BLaER1 treated with 17β-estradiol and CSF1 and Interleukin-3, amounts not matched to agents 10 nM and 100 nM (cell line): ENCODE measurements around the gene CFAP61.

Source experiments
- H3K27ac ChIP-seq, 11 experiments: shearing (Covaris generic); formaldehyde crosslinking; 2 replicates each; pipeline ENCODE4 v1.8.1; 2022
- H3K27me3 ChIP-seq, 11 experiments: shearing (Covaris generic); formaldehyde crosslinking; 2 replicates each; pipeline ENCODE4 v1.8.1; 2022
- H3K36me3 ChIP-seq, 11 experiments: shearing (Covaris generic); formaldehyde crosslinking; 2 replicates each; pipeline ENCODE4 v1.8.1; 2022
- H3K4me1 ChIP-seq, 10 experiments: shearing (Covaris generic); formaldehyde crosslinking; 2 replicates each; pipeline ENCODE4 v1.8.1; 2022
- H3K4me2 ChIP-seq, 11 experiments: shearing (Covaris generic); formaldehyde crosslinking; 2 replicates each; pipeline ENCODE4 v1.8.1; 2022
- H3K4me3 ChIP-seq, 10 experiments: shearing (Covaris generic); formaldehyde crosslinking; 2 replicates each; pipeline ENCODE4 v1.8.1; 2022
- H3K9ac ChIP-seq, 11 experiments: shearing (Covaris generic); formaldehyde crosslinking; 2 replicates each; pipeline ENCODE4 v1.8.1; 2022
- H3K9me3 ChIP-seq, 11 experiments: shearing (Covaris generic); formaldehyde crosslinking; replicated peaks in 1 of 11; 2 replicates each; pipeline ENCODE4 v1.8.1; 2022
- H4K20me1 ChIP-seq, 11 experiments: shearing (Covaris generic); formaldehyde crosslinking; 2 replicates each; pipeline ENCODE4 v1.8.1; 2022
- Cebpa-rat ChIP-seq, 11 experiments: shearing (Covaris generic); IDR thresholded peaks; 2 replicates each; pipeline ENCODE4 v1.8.1; 2022

CFAP61 gene

GRCh38 chr20:20276811-20277530 lies 224.6 kb downstream of the CFAP61 start:
- peak overlapping the region in 2 of 11 experiments; percentile 43 to 67; a peak in 2 of 22 replicates for H3K4me2 ChIP-seq
- no peak for TF ChIP-seq Cebpa-rat (IDR thresholded peaks at IDR 0.05)
- H3K4me3 ChIP-seq: no peak overlapping the region
- no peak overlapping the region for H3K27ac ChIP-seq
- H3K9me3 ChIP-seq: peaks cover 0 to 5% (median 0%) of the 10 kb centered on the region in 11 experiments; a peak in 1 of 22 replicates
- H4K20me1 ChIP-seq: no peaks in the 10 kb centered on the region
- H3K4me1 ChIP-seq: peaks cover 0 to 12% (median 0%) of the 10 kb centered on the region in 10 experiments; a peak in 4 of 20 replicates
- no peak overlapping the region for H3K9ac ChIP-seq
- no peaks in the 10 kb centered on the region for H3K36me3 ChIP-seq
- H3K27me3 ChIP-seq: no peaks in the 10 kb centered on the region

DNA sequence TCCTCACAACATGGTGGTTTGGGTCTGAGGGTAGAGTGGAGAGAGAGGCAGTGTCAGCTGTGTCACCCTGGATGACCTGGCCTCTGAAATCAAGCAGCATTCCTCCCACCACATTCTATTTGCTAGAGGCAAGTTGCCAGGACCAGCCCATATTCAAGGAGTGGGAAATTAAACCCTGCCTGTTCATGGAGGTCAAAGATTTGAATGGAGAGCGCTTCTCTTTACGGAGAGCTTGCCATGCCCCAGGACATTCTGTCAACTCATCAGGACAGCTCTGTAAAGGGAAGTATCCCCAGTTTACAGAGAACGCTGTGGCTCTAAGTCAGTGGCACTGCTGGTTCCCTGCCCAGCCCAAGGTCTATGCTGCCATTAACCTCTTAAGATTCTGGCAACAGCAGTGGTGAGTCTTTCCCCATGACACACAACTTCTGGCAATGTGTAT lies 225.6 kb downstream of the CFAP61 start:
- Histone ChIP-seq H3K4me3 (no peak overlapping the region), H3K9me3 (peaks cover 0 to 5% (median 0%) of the 10 kb centered on the region in 11 experiments; a peak in 1 of 22 replicates), H3K4me1 (peaks cover 0 to 12% (median 0%) of the 10 kb centered on the region in 10 experiments; a peak in 4 of 20 replicates), H3K9ac (no peak overlapping the region), H4K20me1 (no peaks in the 10 kb centered on the region), H3K36me3 (no peaks in the 10 kb centered on the region), H3K4me2 (no peak overlapping the region), H3K27me3 (no peaks in the 10 kb centered on the region), H3K27ac (no peak overlapping the region)
- TF ChIP-seq Cebpa-rat (IDR thresholded peaks at IDR 0.05): no peak

DNA sequence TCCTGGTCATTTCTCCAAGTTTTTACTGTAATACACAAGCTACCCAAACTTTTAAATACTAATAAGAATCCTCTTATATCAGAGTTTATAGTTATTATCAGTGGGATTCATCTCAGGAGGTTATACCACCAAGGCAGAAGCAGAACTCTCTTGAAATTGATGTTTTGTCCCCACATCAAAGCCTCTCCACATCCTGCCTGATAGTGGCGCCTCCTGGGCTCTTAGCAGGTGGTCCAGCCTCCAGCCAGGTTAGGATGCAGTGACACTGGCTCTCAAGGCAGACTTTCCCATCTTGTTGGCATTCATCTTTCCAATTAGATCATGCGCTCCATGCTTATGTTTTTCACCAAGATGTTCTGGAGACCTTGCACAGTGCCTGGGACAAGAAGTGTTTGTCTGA lies 233.7 kb downstream of the CFAP61 start:
- H4K20me1 ChIP-seq: no peaks in the 10 kb centered on the region
- H3K27me3 ChIP-seq: no peaks in the 10 kb centered on the region
- H3K36me3 ChIP-seq: no peaks in the 10 kb centered on the region
- H3K9me3 ChIP-seq: peaks cover 0 to 11% (median 6%) of the 10 kb centered on the region in 11 experiments; a peak in 10 of 22 replicates
- no peak overlapping the region for H3K4me3 ChIP-seq
- no peaks in the 10 kb centered on the region for H3K4me1 ChIP-seq
- H3K4me2 ChIP-seq: no peak overlapping the region
- H3K9ac ChIP-seq: no peak overlapping the region
- TF ChIP-seq Cebpa-rat (IDR thresholded peaks at IDR 0.05): no peak
- H3K27ac ChIP-seq: no peak overlapping the region

GRCh38 chr20:20289331-20289730 lies 237.0 kb downstream of the CFAP61 start:
- Histone ChIP-seq H3K9ac (no peak overlapping the region), H3K9me3 (0 out of 22 replicates have a peak, but pooled peaks cover 0 to 3% (median 0%) of the 10 kb centered on the region in 11 experiments), H3K4me1 (no peaks in the 10 kb centered on the region), H4K20me1 (no peaks in the 10 kb centered on the region), H3K4me2 (no peak overlapping the region), H3K4me3 (no peak overlapping the region), H3K27ac (no peak overlapping the region), H3K27me3 (no peaks in the 10 kb centered on the region), H3K36me3 (no peaks in the 10 kb centered on the region)
- TF ChIP-seq Cebpa-rat (IDR thresholded peaks at IDR 0.05): no peak

DNA sequence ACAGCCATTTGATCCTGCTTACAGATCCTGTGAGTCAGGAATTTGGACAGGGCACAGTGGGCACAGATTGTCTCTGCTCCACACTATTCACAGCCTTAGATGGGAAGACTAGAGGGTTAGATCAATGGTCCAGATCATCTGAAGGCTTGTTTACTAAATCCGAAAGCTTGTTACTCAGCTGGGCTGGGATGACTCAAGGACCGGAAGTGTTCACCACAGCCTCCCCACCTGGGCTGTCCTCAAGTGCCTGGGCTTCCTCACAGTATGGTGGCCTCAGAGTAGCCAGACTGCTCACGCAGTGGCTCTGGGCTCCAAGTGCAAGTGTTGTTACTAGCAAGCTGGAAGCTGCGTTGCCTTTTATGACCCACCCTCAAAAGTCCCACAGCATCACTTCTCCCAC lies 240.1 kb downstream of the CFAP61 start:
- H3K27ac ChIP-seq: no peak overlapping the region
- H4K20me1 ChIP-seq: no peaks in the 10 kb centered on the region
- H3K36me3 ChIP-seq: no peaks in the 10 kb centered on the region
- no peak for TF ChIP-seq Cebpa-rat (IDR thresholded peaks at IDR 0.05)
- H3K9me3 ChIP-seq: peaks cover 0 to 9% (median 0%) of the 10 kb centered on the region in 11 experiments; a peak in 2 of 22 replicates
- no peak overlapping the region for H3K4me2 ChIP-seq
- H3K4me3 ChIP-seq: no peak overlapping the region
- no peak overlapping the region for H3K9ac ChIP-seq
- no peaks in the 10 kb centered on the region for H3K27me3 ChIP-seq
- H3K4me1 ChIP-seq: peaks cover 0 to 3% (median 0%) of the 10 kb centered on the region in 10 experiments; a peak in 1 of 20 replicates

DNA sequence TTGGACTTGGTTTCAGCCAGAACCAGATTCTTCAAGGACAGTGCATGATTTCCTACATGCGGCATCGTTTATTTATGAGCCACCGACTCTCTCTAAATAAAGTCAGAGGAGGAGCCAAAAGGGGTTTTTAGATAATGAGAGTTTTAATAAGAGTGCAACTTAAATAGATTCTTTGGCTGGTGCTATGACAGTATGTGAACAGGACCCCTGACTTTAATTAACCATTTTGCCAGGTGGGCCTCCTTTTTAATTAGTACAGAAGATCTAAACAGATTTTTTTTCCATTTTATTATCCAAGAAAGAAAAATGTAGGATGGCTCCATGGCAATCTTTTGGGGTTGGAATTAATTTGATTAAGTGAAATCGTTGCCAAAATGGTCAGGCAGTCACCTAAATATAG lies 240.8 kb downstream of the CFAP61 start:
- Histone ChIP-seq H3K27me3 (no peaks in the 10 kb centered on the region), H3K9ac (no peak overlapping the region), H3K27ac (no peak overlapping the region), H3K36me3 (no peaks in the 10 kb centered on the region), H3K4me2 (no peak overlapping the region), H4K20me1 (no peaks in the 10 kb centered on the region), H3K4me1 (peaks cover 0 to 3% (median 0%) of the 10 kb centered on the region in 10 experiments; a peak in 1 of 20 replicates), H3K9me3 (peaks cover 0 to 9% (median 0%) of the 10 kb centered on the region in 11 experiments; a peak in 2 of 22 replicates), H3K4me3 (no peak overlapping the region)
- no peak for TF ChIP-seq Cebpa-rat (IDR thresholded peaks at IDR 0.05)

DNA sequence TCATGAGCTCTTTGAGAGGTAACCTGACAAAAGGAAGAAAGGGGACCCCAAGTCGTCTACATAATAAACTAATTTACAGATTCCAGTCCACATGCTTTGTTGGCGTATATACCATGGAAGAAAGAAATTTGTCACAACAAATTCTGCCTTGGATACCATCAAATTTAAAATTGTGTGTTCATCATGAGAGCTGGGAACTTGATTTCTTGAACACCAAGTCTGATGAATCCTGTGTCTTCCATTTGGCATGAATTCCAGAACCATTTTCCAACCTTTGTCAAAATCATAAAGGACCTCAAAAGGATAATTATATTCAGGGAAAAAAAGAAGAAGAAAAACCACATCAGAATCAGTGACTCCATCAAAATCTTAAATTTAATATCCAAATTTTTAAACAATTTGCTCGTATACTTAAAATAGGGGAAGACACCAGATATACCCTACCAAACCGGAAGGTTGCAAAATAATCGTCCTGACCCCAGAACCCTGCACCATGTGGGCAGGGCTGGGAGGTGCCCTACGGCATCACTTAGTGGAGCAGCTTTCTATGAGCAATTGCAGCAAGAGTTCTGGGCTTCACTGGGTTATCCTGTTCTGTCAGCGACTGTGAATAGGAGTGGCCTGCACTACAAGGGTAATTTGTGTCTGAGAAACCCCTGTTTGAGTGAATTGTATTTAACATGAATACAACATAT lies 241.5 kb downstream of the CFAP61 start:
- TF ChIP-seq Cebpa-rat (IDR thresholded peaks at IDR 0.05): no peak
- Histone ChIP-seq H4K20me1 (no peaks in the 10 kb centered on the region), H3K4me3 (no peak overlapping the region), H3K36me3 (no peaks in the 10 kb centered on the region), H3K27me3 (no peaks in the 10 kb centered on the region), H3K4me1 (peaks cover 0 to 3% (median 0%) of the 10 kb centered on the region in 10 experiments; a peak in 1 of 20 replicates), H3K9me3 (peaks cover 0 to 9% (median 0%) of the 10 kb centered on the region in 11 experiments; a peak in 2 of 22 replicates), H3K4me2 (no peak overlapping the region), H3K27ac (no peak overlapping the region), H3K9ac (no peak overlapping the region)

GRCh38 chr20:20295621-20296498 lies 243.5 kb downstream of the CFAP61 start:
- H3K9me3 ChIP-seq: peaks cover 0 to 9% (median 0%) of the 10 kb centered on the region in 11 experiments; a peak in 2 of 22 replicates
- H3K36me3 ChIP-seq: no peaks in the 10 kb centered on the region
- no peak overlapping the region for H3K27ac ChIP-seq
- H3K4me2 ChIP-seq: no peak overlapping the region
- no peaks in the 10 kb centered on the region for H3K27me3 ChIP-seq
- peaks cover 0 to 3% (median 0%) of the 10 kb centered on the region in 10 experiments; a peak in 1 of 20 replicates for H3K4me1 ChIP-seq
- no peak overlapping the region for H3K4me3 ChIP-seq
- H4K20me1 ChIP-seq: no peaks in the 10 kb centered on the region
- no peak for TF ChIP-seq Cebpa-rat (IDR thresholded peaks at IDR 0.05)
- H3K9ac ChIP-seq: no peak overlapping the region
